IMR-90 (cell line): ENCODE data around the gene RGSL1. TPM values are rescaled to one million over a fixed set of nuclear protein-coding genes. Genes with fewer than 3 reads are reported as not detected.

Experiments used
- ATAC-seq: fragments of 200-7000 bp; cut with Tn5 transposase; 2 replicates; pipeline ENCODE4 v1.9.1; 2020; ENCODE audit warnings: low read depth, mild to moderate bottlenecking, moderate library complexity
- BruUV-seq: library from RNA; stranded (reverse); fragments of 400-500 nt; replicated peaks from 2 replicates; lab custom pipeline; 2021; lab: Mats Ljungman, UMichigan
- CTCF ChIA-PET: fragments of 300-600 bp; formaldehyde crosslinking; extraction: SDS; loops from one replicate; lab custom pipeline; 2021; ENCODE audit warnings: antibody characterized with exemption; lab: Yijun Ruan, JAX
- POLR2A ChIA-PET: fragments of 300-600 bp; sonication (Branson Sonifier 250); formaldehyde crosslinking; loops from one replicate; lab custom pipeline; 2022; ENCODE audit warnings: antibody characterized with exemption; ENCODE audit not compliant: unreplicated experiment; lab: Charles Lee
- DNase-seq: peaks from one replicate; pipeline ENCODE4 v3.0.0; 2013
- H2AFZ ChIP-seq: replicated peaks from 2 replicates; pipeline ENCODE3; 2013; ENCODE audit warnings: low read length, mild to moderate bottlenecking; ENCODE audit not compliant: poor library complexity
- H2AK5ac ChIP-seq: 2 replicates; pipeline ENCODE4 v1.6.1; 2013; ENCODE audit warnings: low read depth, low read length, inconsistent platforms
- H2AK9ac ChIP-seq: replicated peaks from 2 replicates; pipeline ENCODE3; 2013; ENCODE audit warnings: mild to moderate bottlenecking, low read depth, low read length, moderate library complexity; ENCODE audit not compliant: poor library complexity
- H2BK120ac ChIP-seq: 2 replicates; pipeline ENCODE4 v1.6.1; 2013; ENCODE audit warnings: low read depth, low read length, inconsistent platforms
- H2BK15ac ChIP-seq: 3 replicates; pipeline ENCODE4 v1.6.1; 2013; ENCODE audit warnings: low read depth, low read length, inconsistent platforms
- H2BK20ac ChIP-seq: 2 replicates; pipeline ENCODE4 v1.6.1; 2013; ENCODE audit warnings: low read depth, mild to moderate bottlenecking, inconsistent platforms, low read length, moderate library complexity
- H2BK5ac ChIP-seq: 2 replicates; pipeline ENCODE4 v1.6.1; 2013; ENCODE audit warnings: mild to moderate bottlenecking, low read depth, low read length, inconsistent platforms; ENCODE audit not compliant: poor library complexity, severe bottlenecking
- H3K14ac ChIP-seq: replicated peaks from 2 replicates; pipeline ENCODE4 v1.6.1; 2013; ENCODE audit warnings: low read depth, low read length, inconsistent platforms
- H3K18ac ChIP-seq: 2 replicates; pipeline ENCODE4 v1.6.1; 2013; ENCODE audit warnings: low read depth, low read length, control low read depth
- H3K23ac ChIP-seq: 2 replicates; pipeline ENCODE4 v1.6.1; 2013; ENCODE audit warnings: low read depth, low read length, inconsistent platforms
- H3K27ac ChIP-seq: 2 replicates; pipeline ENCODE4 v1.5.1; 2013; ENCODE audit warnings: mild to moderate bottlenecking, control low read depth, low read length; ENCODE audit not compliant: insufficient read depth
- H3K27me3 ChIP-seq: 2 replicates; pipeline ENCODE4 v1.6.1; 2013; ENCODE audit warnings: low read length; ENCODE audit not compliant: control insufficient read depth, insufficient read depth
- H3K36me3 ChIP-seq: 2 replicates; pipeline ENCODE4 v1.6.1; 2013; ENCODE audit warnings: low read length, mixed read lengths; ENCODE audit not compliant: control insufficient read depth, insufficient read depth
- H3K4ac ChIP-seq: 2 replicates; pipeline ENCODE4 v1.6.1; 2013; ENCODE audit warnings: low read depth, low read length, inconsistent platforms
- H3K4me1 ChIP-seq: 2 replicates; pipeline ENCODE4 v1.6.1; 2013; ENCODE audit warnings: low read length, mixed read lengths; ENCODE audit not compliant: control insufficient read depth, insufficient read depth
- H3K4me2 ChIP-seq: 2 replicates; pipeline ENCODE4 v1.6.1; 2013; ENCODE audit warnings: low read depth, mild to moderate bottlenecking, control low read depth, low read length, moderate library complexity
- H3K4me3 ChIP-seq: 2 replicates; pipeline ENCODE4 v1.5.1; 2013; ENCODE audit warnings: low read depth, mild to moderate bottlenecking, control low read depth, low read length, moderate library complexity; ENCODE audit not compliant: insufficient read depth
- H3K56ac ChIP-seq: 2 replicates; pipeline ENCODE4 v1.6.1; 2013; ENCODE audit warnings: low read length, inconsistent platforms; ENCODE audit not compliant: insufficient read depth; ENCODE audit errors: extremely low read depth
- H3K79me1 ChIP-seq, 2 experiments: 2 replicates each; pipeline ENCODE4 v1.6.1; 2013; ENCODE audit warnings: low read length in 2 of 2, inconsistent platforms in 1 of 2, low read depth in 1 of 2
- H3K9ac ChIP-seq: 2 replicates; pipeline ENCODE4 v1.6.1; 2013; ENCODE audit warnings: low read depth, low read length, control low read depth
- H3K9me1 ChIP-seq: 2 replicates; pipeline ENCODE4 v1.6.1; 2013; ENCODE audit warnings: low read length, inconsistent platforms; ENCODE audit not compliant: insufficient read depth
- H3K9me3 ChIP-seq: 2 replicates; pipeline ENCODE4 v1.6.1; 2013; ENCODE audit warnings: low read length; ENCODE audit not compliant: control insufficient read depth, insufficient read depth
- H4K20me1 ChIP-seq: 2 replicates; pipeline ENCODE4 v1.6.1; 2013; ENCODE audit warnings: low read length, inconsistent platforms; ENCODE audit not compliant: insufficient read depth
- H4K5ac ChIP-seq: 2 replicates; pipeline ENCODE4 v1.6.1; 2013; ENCODE audit warnings: mild to moderate bottlenecking, low read depth, low read length, control low read depth
- H4K8ac ChIP-seq, 2 experiments: 2 replicates each; pipeline ENCODE4 v1.6.1; 2013; ENCODE audit warnings: low read depth in 2 of 2, low read length in 2 of 2, control low read depth in 1 of 2, inconsistent platforms in 1 of 2
- H4K91ac ChIP-seq: 2 replicates; pipeline ENCODE4 v1.6.1; 2013; ENCODE audit warnings: low read depth, low read length, inconsistent platforms; ENCODE audit not compliant: insufficient read depth
- BHLHE40 ChIP-seq: fragments of 150-350 bp; IDR thresholded peaks from 2 replicates; pipeline ENCODE4 v1.6.1; 2016; ENCODE audit warnings: mild to moderate bottlenecking, low read depth, low read length
- CEBPB ChIP-seq: IDR thresholded peaks from 2 replicates; pipeline ENCODE4 v1.6.1; 2012; ENCODE audit warnings: low read depth, low read length, improper control_type of control experiment
- CHD1 ChIP-seq: IDR thresholded peaks from 2 replicates; pipeline ENCODE4 v1.6.1; 2012; ENCODE audit warnings: low read depth, low read length, improper control_type of control experiment
- ELK1 ChIP-seq: fragments of 150-350 bp; IDR thresholded peaks from 2 replicates; pipeline ENCODE4 v1.6.1; 2016; ENCODE audit warnings: low read depth, mild to moderate bottlenecking, low read length, moderate library complexity, borderline replicate concordance
- FOS ChIP-seq: fragments of 150-350 bp; IDR thresholded peaks from 2 replicates; pipeline ENCODE4 v1.6.1; 2016; ENCODE audit warnings: low read depth, low read length
- MAFK ChIP-seq: IDR thresholded peaks from 2 replicates; pipeline ENCODE4 v1.6.1; 2012; ENCODE audit warnings: low read depth, low read length, improper control_type of control experiment
- MXI1 ChIP-seq: IDR thresholded peaks from 2 replicates; pipeline ENCODE4 v1.6.1; 2012; ENCODE audit warnings: low read depth, mild to moderate bottlenecking, low read length, moderate library complexity, borderline replicate concordance
- NFE2L2 ChIP-seq: fragments of 150-350 bp; IDR thresholded peaks from 2 replicates; pipeline ENCODE4 v1.6.1; 2016; ENCODE audit warnings: low read depth, mild to moderate bottlenecking, low read length
- RCOR1 ChIP-seq: IDR thresholded peaks from 2 replicates; pipeline ENCODE4 v1.6.1; 2012; ENCODE audit warnings: mild to moderate bottlenecking, low read length, improper control_type of control experiment; ENCODE audit not compliant: insufficient replicate concordance
- WGBS, 2 experiments: methylation state at CpG; one replicate each; pipeline versions ENCODE4 v1.1.5 to v1.1.7; 2013; ENCODE audit warnings: missing lambda C conversion rate in 2 of 2; ENCODE audit not compliant: insufficient read length in 1 of 2; ENCODE audit errors: extremely low coverage in 2 of 2; 5-methylcytosine and 5-hydroxymethylcytosine counted together
- dilution Hi-C: fragments of 300-500 bp; cut with HindIII; formaldehyde crosslinking; loops from one replicate; pipeline ENCODE4 v1.14.3; 2018; ENCODE audit warnings: low sequenced_read_pairs; ENCODE audit not compliant: unreplicated experiment
- in situ Hi-C: fragments of 300-500 bp; cut with MboI; formaldehyde crosslinking; loops from 3 replicates; pipeline ENCODE4 v1.14.3; 2019; ENCODE audit warnings: low sequenced_read_pairs, inconsistent platforms, mixed read lengths
- intact Hi-C: fragments of 100-400 bp; cut with micrococcal nuclease; formaldehyde crosslinking; loops from 2 replicates; pipeline ENCODE4 v1.10.0; 2022
- polyA plus RNA-seq, 3 experiments: library from polyadenylated mRNA; depleted of rRNA; stranded (reverse); fragments of >200 nt; gene quantifications; 2 replicates each; pipeline ENCODE4 v1.2.3, GENCODE V29; 2012; ENCODE audit warnings: low replicate concordance in 1 of 3
- total RNA-seq: library from RNA; depleted of rRNA; stranded (reverse); fragments of >200 nt; gene quantifications from 2 replicates; pipeline ENCODE4 v1.2.3, GENCODE V29; 2012
- TF ChIP-seq, protein P1 (sequence below): fragments of 150-350 bp; IDR thresholded peaks from 2 replicates; pipeline ENCODE4 v1.6.1; 2017; ENCODE audit warnings: mild to moderate bottlenecking, antibody characterized with exemption, low read length, low read depth
- TF ChIP-seq, protein P2 (sequence below): conservative IDR thresholded peaks from 2 replicates; pipeline ENCODE4 v1.5.1; 2012; ENCODE audit warnings: mild to moderate bottlenecking, low read depth, low read length, improper control_type of control experiment

Gene RGSL1
- total and polyA plus RNA-seq, 2 of the 4 experiments (the other 2 are of a cell fraction), result not detected

DNA sequence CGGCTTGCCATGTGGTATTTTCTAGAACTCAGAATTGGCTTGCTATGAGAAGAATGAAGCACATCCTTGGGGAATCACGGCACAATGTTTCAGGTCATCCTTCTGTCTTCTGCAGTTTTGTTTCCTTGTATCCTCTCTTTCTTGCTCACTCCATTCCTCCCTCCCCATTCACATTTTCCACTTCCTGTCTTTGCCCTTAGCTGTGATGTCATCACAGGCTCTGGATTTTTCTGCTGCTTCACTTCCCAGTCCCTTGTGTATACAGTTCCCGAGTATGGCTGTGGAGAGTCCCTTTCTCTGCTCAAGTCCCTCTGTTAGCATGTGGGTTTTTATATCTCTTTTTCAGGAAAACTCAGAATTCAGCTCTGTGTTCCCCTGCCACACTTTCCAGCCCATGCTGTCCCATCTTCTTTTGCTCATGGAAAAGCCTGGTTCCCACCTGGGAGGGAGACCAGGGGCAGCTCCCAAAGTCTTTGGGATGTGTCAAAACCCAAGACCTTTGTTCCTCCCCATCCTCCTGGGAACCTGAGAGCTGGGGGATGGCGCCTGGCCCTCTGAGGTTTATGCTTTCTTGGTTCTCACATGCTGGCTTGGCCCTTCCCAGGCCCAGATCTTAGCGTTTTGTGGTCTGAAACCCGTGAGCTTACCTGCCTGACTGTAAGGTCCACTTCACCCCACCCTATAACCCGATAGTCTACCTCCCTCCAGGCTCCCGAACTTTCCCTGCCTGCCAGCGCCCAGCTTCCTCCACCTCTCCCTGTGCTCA is 159.1 kb downstream of the RGSL1 start:
- Histone ChIP-seq H3K9ac (no peak overlapping the region), H2BK5ac (no peak overlapping the region)
- intact Hi-C loops, result no loop called here

More for the DNA sequence above, 159.1 kb downstream of the RGSL1 start:
- H4K8ac ChIP-seq, result peak overlapping the region; percentile 40 to 64; a peak in 3 of 4 replicates
- POLR2A ChIA-PET, result interaction anchor here (0.6 kb wide), 1 partner anchor 13 kb away, joined by 3 read pairs; no protein-coding TSS in a partner anchor
- H4K5ac ChIP-seq, result peak overlapping the region; percentile 82; the same call in 1 of the 2 replicates
- H3K4ac ChIP-seq, result 0 out of 2 replicates have a peak overlapping the region, but pooled peaks have one; percentile 6
- CTCF ChIA-PET, result interaction anchor here (1.3 kb wide), 1 partner anchor 173 kb away, joined by 3 read pairs; no protein-coding TSS in a partner anchor
- peaks cover under 1% of the 10 kb centered on the region; the same call in 1 of the 2 replicates for H3K4me1 ChIP-seq
- peak overlapping the region; percentile 34; the same call in 1 of the 2 replicates for H2BK20ac ChIP-seq
- H2AFZ ChIP-seq, result peak overlapping the region; percentile 45
- H2BK120ac ChIP-seq, result 0 out of 2 replicates have a peak overlapping the region, but pooled peaks have one; percentile 4
- 74% methylated on average over 6 of the region's 9 CpGs; no CpG with 5 or more reads in 1 of the 2 experiments for WGBS, 2 experiments
- dilution Hi-C loops, result no loop called here
- peaks cover 3% of the 10 kb centered on the region; the same call in 1 of the 2 replicates for H3K27me3 ChIP-seq
- no peak overlapping the region for H3K23ac ChIP-seq
- TF ChIP-seq, protein P1, sequence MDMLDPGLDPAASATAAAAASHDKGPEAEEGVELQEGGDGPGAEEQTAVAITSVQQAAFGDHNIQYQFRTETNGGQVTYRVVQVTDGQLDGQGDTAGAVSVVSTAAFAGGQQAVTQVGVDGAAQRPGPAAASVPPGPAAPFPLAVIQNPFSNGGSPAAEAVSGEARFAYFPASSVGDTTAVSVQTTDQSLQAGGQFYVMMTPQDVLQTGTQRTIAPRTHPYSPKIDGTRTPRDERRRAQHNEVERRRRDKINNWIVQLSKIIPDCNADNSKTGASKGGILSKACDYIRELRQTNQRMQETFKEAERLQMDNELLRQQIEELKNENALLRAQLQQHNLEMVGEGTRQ, result no peak
- TF ChIP-seq FOS, result no peak
- no peak for TF ChIP-seq NFE2L2
- TF ChIP-seq ELK1, result no peak
- TF ChIP-seq RCOR1, result no peak
- TF ChIP-seq MAFK, result no peak
- TF ChIP-seq MXI1, result no peak
- TF ChIP-seq, protein P2, sequence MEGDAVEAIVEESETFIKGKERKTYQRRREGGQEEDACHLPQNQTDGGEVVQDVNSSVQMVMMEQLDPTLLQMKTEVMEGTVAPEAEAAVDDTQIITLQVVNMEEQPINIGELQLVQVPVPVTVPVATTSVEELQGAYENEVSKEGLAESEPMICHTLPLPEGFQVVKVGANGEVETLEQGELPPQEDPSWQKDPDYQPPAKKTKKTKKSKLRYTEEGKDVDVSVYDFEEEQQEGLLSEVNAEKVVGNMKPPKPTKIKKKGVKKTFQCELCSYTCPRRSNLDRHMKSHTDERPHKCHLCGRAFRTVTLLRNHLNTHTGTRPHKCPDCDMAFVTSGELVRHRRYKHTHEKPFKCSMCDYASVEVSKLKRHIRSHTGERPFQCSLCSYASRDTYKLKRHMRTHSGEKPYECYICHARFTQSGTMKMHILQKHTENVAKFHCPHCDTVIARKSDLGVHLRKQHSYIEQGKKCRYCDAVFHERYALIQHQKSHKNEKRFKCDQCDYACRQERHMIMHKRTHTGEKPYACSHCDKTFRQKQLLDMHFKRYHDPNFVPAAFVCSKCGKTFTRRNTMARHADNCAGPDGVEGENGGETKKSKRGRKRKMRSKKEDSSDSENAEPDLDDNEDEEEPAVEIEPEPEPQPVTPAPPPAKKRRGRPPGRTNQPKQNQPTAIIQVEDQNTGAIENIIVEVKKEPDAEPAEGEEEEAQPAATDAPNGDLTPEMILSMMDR, result no peak
- TF ChIP-seq CEBPB, result no peak
- no peak for TF ChIP-seq BHLHE40
- no peak for TF ChIP-seq CHD1
- DNase-seq, result peak; percentile 61
- H3K18ac ChIP-seq, result no peak overlapping the region; the same call in 1 of the 2 replicates
- H2AK5ac ChIP-seq, result no peak overlapping the region
- H3K14ac ChIP-seq, result no peak overlapping the region
- in situ Hi-C loops, result no loop called here
- H3K9me1 ChIP-seq, result no peaks in the 10 kb centered on the region; the same call in 1 of the 2 replicates
- H3K4me3 ChIP-seq, result no peak overlapping the region
- H4K91ac ChIP-seq, result peak overlapping the region; percentile 42; the same call in 1 of the 2 replicates
- no peak for ATAC-seq
- no peak overlapping the region for H2AK9ac ChIP-seq
- BruUV-seq, result no TSS peak
- no peaks in the 10 kb centered on the region for H3K79me1 ChIP-seq
- H3K36me3 ChIP-seq, result no peaks in the 10 kb centered on the region
- no peak overlapping the region for H3K27ac ChIP-seq
- H3K4me2 ChIP-seq, result no peak overlapping the region
- no peak overlapping the region for H3K56ac ChIP-seq
- no peaks in the 10 kb centered on the region for H4K20me1 ChIP-seq
- no peak overlapping the region; the same call in 2 of the 3 replicates for H2BK15ac ChIP-seq
- no peaks in the 10 kb centered on the region for H3K9me3 ChIP-seq
